Body of pancreas (tissue), 4 donors: ENCODE measurements around the gene TSNAX.

ENCODE experiments used
- POLR2A ChIP-seq, 3 donors: fragments of 450-650 bp; IDR thresholded peaks; one replicate each; pipeline ENCODE4 v1.6.1; 2016; ENCODE audit warnings: antibody characterized with exemption in 3 of 3, mild to moderate bottlenecking in 2 of 3
- TF ChIP-seq, protein P1 (sequence below), 7 experiments: fragments of 450-650 bp in 4 of 7; fragments of 200-600 bp in 3 of 7; sonication (generic) in 3 of 7; IDR thresholded peaks; one replicate each; pipeline ENCODE4 v1.5.1; 2016 to 2019; ENCODE audit warnings: antibody characterized with exemption in 7 of 7

DNA sequence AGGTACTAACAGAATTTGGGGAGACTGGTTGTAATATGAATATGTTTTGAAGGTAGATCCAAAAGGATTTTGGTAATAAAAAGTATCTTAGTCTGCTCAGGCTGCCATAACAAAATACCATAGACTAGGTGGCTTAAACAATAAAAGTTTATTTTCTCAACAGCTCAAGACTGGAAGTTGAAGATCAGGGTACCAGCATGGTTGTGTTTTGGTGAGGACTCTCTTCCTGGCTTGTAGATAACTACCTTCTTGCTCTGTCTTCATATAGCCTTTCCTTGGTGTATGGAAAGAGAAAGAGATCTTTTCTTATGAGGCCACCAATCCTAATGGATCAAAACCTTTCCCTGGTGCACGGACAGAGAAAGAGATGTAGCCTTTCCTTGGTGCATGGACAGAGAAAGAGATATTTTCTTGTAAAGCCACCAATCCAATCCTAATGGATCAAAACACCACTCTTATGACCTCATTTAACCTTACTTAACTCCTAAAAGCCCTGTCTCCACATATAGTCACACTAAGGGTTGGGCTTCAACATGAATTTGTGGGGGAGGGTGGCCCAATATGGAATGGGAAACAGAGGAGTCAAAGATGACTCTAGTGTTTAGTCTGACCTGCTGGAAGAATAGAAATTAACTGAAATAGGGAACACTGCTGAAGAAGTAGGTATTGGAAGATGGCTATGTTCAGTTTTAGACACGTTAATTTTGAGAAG is 5.4 kb upstream of the TSNAX start:
- TF ChIP-seq, protein P1, sequence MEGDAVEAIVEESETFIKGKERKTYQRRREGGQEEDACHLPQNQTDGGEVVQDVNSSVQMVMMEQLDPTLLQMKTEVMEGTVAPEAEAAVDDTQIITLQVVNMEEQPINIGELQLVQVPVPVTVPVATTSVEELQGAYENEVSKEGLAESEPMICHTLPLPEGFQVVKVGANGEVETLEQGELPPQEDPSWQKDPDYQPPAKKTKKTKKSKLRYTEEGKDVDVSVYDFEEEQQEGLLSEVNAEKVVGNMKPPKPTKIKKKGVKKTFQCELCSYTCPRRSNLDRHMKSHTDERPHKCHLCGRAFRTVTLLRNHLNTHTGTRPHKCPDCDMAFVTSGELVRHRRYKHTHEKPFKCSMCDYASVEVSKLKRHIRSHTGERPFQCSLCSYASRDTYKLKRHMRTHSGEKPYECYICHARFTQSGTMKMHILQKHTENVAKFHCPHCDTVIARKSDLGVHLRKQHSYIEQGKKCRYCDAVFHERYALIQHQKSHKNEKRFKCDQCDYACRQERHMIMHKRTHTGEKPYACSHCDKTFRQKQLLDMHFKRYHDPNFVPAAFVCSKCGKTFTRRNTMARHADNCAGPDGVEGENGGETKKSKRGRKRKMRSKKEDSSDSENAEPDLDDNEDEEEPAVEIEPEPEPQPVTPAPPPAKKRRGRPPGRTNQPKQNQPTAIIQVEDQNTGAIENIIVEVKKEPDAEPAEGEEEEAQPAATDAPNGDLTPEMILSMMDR (IDR thresholded peaks at IDR 0.05) = no peak
- TF ChIP-seq POLR2A (IDR thresholded peaks at IDR 0.05) = no peak
